ENCODE data around the gene CD47. TPM values are rescaled to one million over a fixed set of nuclear protein-coding genes. Genes with fewer than 3 reads are reported as not detected.

The CD47 gene
- total RNA-seq, 1 donor from 2014 or later = 34.4 TPM

- Histone ChIP-seq H3K4me3 (ENCODE audit: insufficient read depth, low read depth, low read length) (no peak overlapping the region), H2AFZ (ENCODE audit: low read depth, low read length) (no peak overlapping the region), H3K36me3 (ENCODE audit: insufficient read depth, low read length) (no peaks in the 10 kb centered on the region), H3K4me1 (ENCODE audit: insufficient read depth, low read length) (no peaks in the 10 kb centered on the region), H3K27ac (ENCODE audit: low read depth, low read length) (no peak overlapping the region), H4K20me1 (ENCODE audit: insufficient read depth, low read length) (no peaks in the 10 kb centered on the region), H3K9ac (ENCODE audit: low read length) (no peak overlapping the region), H3K4me2 (ENCODE audit: low read length) (no peak overlapping the region), H3K27me3 (ENCODE audit: insufficient read depth, low read length) (no peaks in the 10 kb centered on the region), H3K9me3 (ENCODE audit: insufficient read depth, low read depth, low read length) (no peaks in the 10 kb centered on the region), H3K79me2 (ENCODE audit: insufficient read depth, low read length) (no peaks in the 10 kb centered on the region)
- TF ChIP-seq CTCF (IDR thresholded peaks at IDR 0.05; ENCODE audit: insufficient read depth, low read depth, low read length) (no peak), EZH2 (IDR thresholded peaks at IDR 0.05; ENCODE audit: insufficient read depth, low read length) (no peak)
- Mint-ChIP-seq H3K9me3 (ENCODE audit: unreplicated experiment) (peaks cover 2% of the 10 kb centered on the region), H3K4me3 (ENCODE audit: unreplicated experiment) (no peak overlapping the region), H3K27ac (ENCODE audit: unreplicated experiment) (no peak overlapping the region), H3K4me1 (ENCODE audit: low read depth, unreplicated experiment) (no peaks in the 10 kb centered on the region), H3K36me3 (ENCODE audit: low read depth, unreplicated experiment) (no peaks in the 10 kb centered on the region), H3K27me3 (ENCODE audit: low read depth, unreplicated experiment) (no peaks in the 10 kb centered on the region)
- DNase-seq (ENCODE audit: low read depth) (no peak), FAIRE-seq (no peak)
Measured at GRCh38 chr3:108037770-108038169, 53.1 kb downstream of the CD47 start.

GRCh38 chr3:108036984-108037741 is 53.7 kb downstream of the CD47 start:
- DNase-seq (ENCODE audit: low read depth) (peak; percentile 16), FAIRE-seq (no peak)
- Mint-ChIP-seq H3K36me3 (ENCODE audit: low read depth, unreplicated experiment) (no peaks in the 10 kb centered on the region), H3K4me1 (ENCODE audit: low read depth, unreplicated experiment) (no peaks in the 10 kb centered on the region), H3K9me3 (ENCODE audit: unreplicated experiment) (peaks cover 2% of the 10 kb centered on the region), H3K27ac (ENCODE audit: unreplicated experiment) (no peak overlapping the region), H3K4me3 (ENCODE audit: unreplicated experiment) (no peak overlapping the region), H3K27me3 (ENCODE audit: low read depth, unreplicated experiment) (peaks cover 2% of the 10 kb centered on the region)
- Histone ChIP-seq H3K4me2 (ENCODE audit: low read length) (no peak overlapping the region), H3K79me2 (ENCODE audit: insufficient read depth, low read length) (no peaks in the 10 kb centered on the region), H3K36me3 (ENCODE audit: insufficient read depth, low read length) (no peaks in the 10 kb centered on the region), H3K9ac (ENCODE audit: low read length) (no peak overlapping the region), H3K27ac (ENCODE audit: low read depth, low read length) (no peak overlapping the region), H4K20me1 (ENCODE audit: insufficient read depth, low read length) (no peaks in the 10 kb centered on the region), H3K9me3 (ENCODE audit: insufficient read depth, low read depth, low read length) (no peaks in the 10 kb centered on the region), H2AFZ (ENCODE audit: low read depth, low read length) (no peak overlapping the region), H3K4me1 (ENCODE audit: insufficient read depth, low read length) (no peaks in the 10 kb centered on the region), H3K4me3 (ENCODE audit: insufficient read depth, low read depth, low read length) (no peak overlapping the region), H3K27me3 (ENCODE audit: insufficient read depth, low read length) (no peaks in the 10 kb centered on the region)
- TF ChIP-seq CTCF (IDR thresholded peaks at IDR 0.05; ENCODE audit: insufficient read depth, low read depth, low read length) = no peak
- no peak for TF ChIP-seq EZH2 (IDR thresholded peaks at IDR 0.05; ENCODE audit: insufficient read depth, low read length)

GRCh38 chr3:108036401-108036800 is 54.4 kb downstream of the CD47 start:
- no peaks in the 10 kb centered on the region for H3K36me3 ChIP-seq (ENCODE audit: insufficient read depth, low read length)
- H3K9me3 ChIP-seq (ENCODE audit: insufficient read depth, low read depth, low read length) = no peaks in the 10 kb centered on the region
- DNase-seq (ENCODE audit: low read depth) = no peak
- H3K4me1 Mint-ChIP-seq (ENCODE audit: low read depth, unreplicated experiment) = no peaks in the 10 kb centered on the region
- H3K4me2 ChIP-seq (ENCODE audit: low read length) = no peak overlapping the region
- H2AFZ ChIP-seq (ENCODE audit: low read depth, low read length) = no peak overlapping the region
- H3K9ac ChIP-seq (ENCODE audit: low read length) = no peak overlapping the region
- no peak overlapping the region for H3K27ac ChIP-seq (ENCODE audit: low read depth, low read length)
- TF ChIP-seq CTCF (IDR thresholded peaks at IDR 0.05; ENCODE audit: insufficient read depth, low read depth, low read length) = no peak
- TF ChIP-seq EZH2 (IDR thresholded peaks at IDR 0.05; ENCODE audit: insufficient read depth, low read length) = no peak
- no peak overlapping the region for H3K27ac Mint-ChIP-seq (ENCODE audit: unreplicated experiment)
- no peaks in the 10 kb centered on the region for H3K4me1 ChIP-seq (ENCODE audit: insufficient read depth, low read length)
- H3K27me3 Mint-ChIP-seq (ENCODE audit: low read depth, unreplicated experiment) = peaks cover 2% of the 10 kb centered on the region
- no peak overlapping the region for H3K4me3 Mint-ChIP-seq (ENCODE audit: unreplicated experiment)
- no peaks in the 10 kb centered on the region for H4K20me1 ChIP-seq (ENCODE audit: insufficient read depth, low read length)
- H3K27me3 ChIP-seq (ENCODE audit: insufficient read depth, low read length) = no peaks in the 10 kb centered on the region
- no peak for FAIRE-seq
- H3K79me2 ChIP-seq (ENCODE audit: insufficient read depth, low read length) = no peaks in the 10 kb centered on the region
- H3K4me3 ChIP-seq (ENCODE audit: insufficient read depth, low read depth, low read length) = no peak overlapping the region
- H3K9me3 Mint-ChIP-seq (ENCODE audit: unreplicated experiment) = peaks cover 2% of the 10 kb centered on the region
- H3K36me3 Mint-ChIP-seq (ENCODE audit: low read depth, unreplicated experiment) = no peaks in the 10 kb centered on the region

Data from astrocyte (in vitro differentiated cells and primary cell).